ENCODE measurements around the gene MTX3.

MTX3 gene

DNA sequence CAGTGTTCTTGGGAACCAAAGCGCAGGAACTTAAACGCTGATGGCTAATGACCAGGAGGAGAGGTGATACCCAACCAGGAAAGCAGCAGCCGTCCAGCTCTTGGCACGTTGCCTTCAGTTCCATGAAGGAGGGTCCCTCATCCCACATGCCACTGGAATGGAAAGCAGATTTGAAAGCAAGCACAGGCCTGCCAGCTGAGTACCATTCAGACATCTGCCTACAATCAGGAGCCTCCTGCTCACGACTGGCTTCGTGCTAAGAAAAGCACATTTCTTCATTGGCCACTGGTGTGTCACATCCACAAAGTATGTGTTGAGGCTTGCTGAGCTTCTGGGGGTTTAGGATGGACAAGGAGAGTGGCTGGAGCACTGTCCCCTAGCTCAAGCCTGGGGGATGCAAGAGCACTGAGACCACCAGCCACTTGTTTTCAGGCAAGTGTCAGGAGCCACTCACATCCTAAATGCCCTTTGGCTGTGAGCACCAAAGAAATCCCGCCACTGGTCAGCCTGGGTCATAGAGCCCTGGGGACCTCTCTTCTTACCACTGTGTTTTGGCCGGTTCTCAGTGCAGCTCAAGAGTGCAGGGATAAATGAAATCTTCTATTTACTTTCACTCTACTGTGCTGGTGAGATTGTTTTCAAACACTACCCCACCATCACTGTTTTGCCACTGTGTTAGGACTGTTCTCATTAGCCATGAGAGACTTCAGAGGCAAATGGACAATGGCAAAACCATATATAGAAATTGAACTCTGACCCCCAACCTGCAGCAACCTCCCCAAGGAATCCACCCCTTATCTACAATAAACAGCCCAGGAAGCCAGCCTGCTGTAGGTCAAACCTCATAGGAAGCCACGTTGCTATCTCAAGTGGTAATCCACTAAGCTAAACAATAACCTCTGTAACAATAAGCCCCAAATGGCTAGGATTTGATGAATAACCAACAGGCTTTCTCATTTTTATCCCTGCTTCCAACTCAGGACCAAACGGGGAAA lies 58.3 kb downstream of the MTX3 start:
- DNase-seq: no peak

- no peak for DNase-seq
These were observed 59.2 kb downstream of the MTX3 start for GRCh38 chr5:79931866-79932265.

DNA sequence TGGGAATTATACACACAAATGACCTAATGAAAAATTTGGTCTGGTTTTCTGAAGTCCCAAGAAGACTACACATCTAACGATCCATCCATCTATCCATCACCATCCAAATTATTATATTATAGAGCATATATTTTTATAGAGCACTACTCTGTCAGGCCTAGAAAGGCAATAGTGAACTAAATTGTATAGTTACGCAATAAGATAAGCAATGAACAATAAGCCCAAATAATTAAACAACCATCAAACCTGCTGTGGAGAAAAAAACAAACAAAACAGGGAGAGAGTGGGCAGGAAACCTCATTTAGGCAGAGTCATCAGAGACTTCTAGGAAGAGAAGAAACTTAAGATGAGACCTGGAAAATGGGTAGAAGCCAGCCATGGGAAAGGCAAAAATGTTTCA lies 59.7 kb downstream of the MTX3 start:
- no peak for DNase-seq

DNA sequence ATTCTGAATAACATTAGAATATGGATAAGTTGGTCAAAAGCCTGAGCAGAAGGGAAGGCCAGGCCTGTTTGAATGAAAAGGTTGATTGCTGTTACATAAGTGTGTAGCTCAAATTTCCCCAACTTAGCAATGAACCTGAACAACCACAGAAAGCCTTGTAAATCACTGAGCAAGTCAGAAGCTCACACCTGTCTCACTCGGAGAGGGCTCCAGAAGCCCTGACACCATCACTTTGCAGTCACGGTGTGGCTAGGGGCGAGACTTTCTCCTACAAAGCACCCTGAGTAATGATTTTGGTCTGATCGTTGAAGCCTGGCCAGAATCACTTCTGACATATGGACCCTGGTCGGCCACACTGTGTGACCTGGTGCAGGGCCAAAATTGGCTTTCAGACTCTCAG lies 62.0 kb downstream of the MTX3 start:
- DNase-seq: no peak

All from SHP77 treated with DMSO at 0.1 percent for 48 hours (cell line).